IMR-90 (cell line): Measurements from ENCODE around the gene NARS2. TPM values are rescaled to one million over a fixed set of nuclear protein-coding genes. Genes with fewer than 3 reads are reported as not detected.

Experiments used
- ATAC-seq: fragments of 200-7000 bp; cut with Tn5 transposase; 2 replicates; pipeline ENCODE4 v1.9.1; 2020; ENCODE audit warnings: low read depth, mild to moderate bottlenecking, moderate library complexity
- BruUV-seq: library from RNA; stranded (reverse); fragments of 400-500 nt; replicated peaks from 2 replicates; lab custom pipeline; 2021; lab: Mats Ljungman, UMichigan
- CTCF ChIA-PET: fragments of 300-600 bp; formaldehyde crosslinking; extraction: SDS; loops from one replicate; lab custom pipeline; 2021; ENCODE audit warnings: antibody characterized with exemption; lab: Yijun Ruan, JAX
- POLR2A ChIA-PET: fragments of 300-600 bp; sonication (Branson Sonifier 250); formaldehyde crosslinking; loops from one replicate; lab custom pipeline; 2022; ENCODE audit warnings: antibody characterized with exemption; ENCODE audit not compliant: unreplicated experiment; lab: Charles Lee
- DNase-seq: peaks from one replicate; pipeline ENCODE4 v3.0.0; 2013
- H2AFZ ChIP-seq: replicated peaks from 2 replicates; pipeline ENCODE3; 2013; ENCODE audit warnings: low read length, mild to moderate bottlenecking; ENCODE audit not compliant: poor library complexity
- H2AK5ac ChIP-seq: 2 replicates; pipeline ENCODE4 v1.6.1; 2013; ENCODE audit warnings: low read depth, low read length, inconsistent platforms
- H2AK9ac ChIP-seq: replicated peaks from 2 replicates; pipeline ENCODE3; 2013; ENCODE audit warnings: mild to moderate bottlenecking, low read depth, low read length, moderate library complexity; ENCODE audit not compliant: poor library complexity
- H2BK120ac ChIP-seq: 2 replicates; pipeline ENCODE4 v1.6.1; 2013; ENCODE audit warnings: low read depth, low read length, inconsistent platforms
- H2BK15ac ChIP-seq: 3 replicates; pipeline ENCODE4 v1.6.1; 2013; ENCODE audit warnings: low read depth, low read length, inconsistent platforms
- H2BK20ac ChIP-seq: 2 replicates; pipeline ENCODE4 v1.6.1; 2013; ENCODE audit warnings: low read depth, mild to moderate bottlenecking, inconsistent platforms, low read length, moderate library complexity
- H2BK5ac ChIP-seq: 2 replicates; pipeline ENCODE4 v1.6.1; 2013; ENCODE audit warnings: mild to moderate bottlenecking, low read depth, low read length, inconsistent platforms; ENCODE audit not compliant: poor library complexity, severe bottlenecking
- H3K14ac ChIP-seq: replicated peaks from 2 replicates; pipeline ENCODE4 v1.6.1; 2013; ENCODE audit warnings: low read depth, low read length, inconsistent platforms
- H3K18ac ChIP-seq: 2 replicates; pipeline ENCODE4 v1.6.1; 2013; ENCODE audit warnings: low read depth, low read length, control low read depth
- H3K23ac ChIP-seq: 2 replicates; pipeline ENCODE4 v1.6.1; 2013; ENCODE audit warnings: low read depth, low read length, inconsistent platforms
- H3K27ac ChIP-seq: 2 replicates; pipeline ENCODE4 v1.5.1; 2013; ENCODE audit warnings: mild to moderate bottlenecking, control low read depth, low read length; ENCODE audit not compliant: insufficient read depth
- H3K27me3 ChIP-seq: 2 replicates; pipeline ENCODE4 v1.6.1; 2013; ENCODE audit warnings: low read length; ENCODE audit not compliant: control insufficient read depth, insufficient read depth
- H3K36me3 ChIP-seq: 2 replicates; pipeline ENCODE4 v1.6.1; 2013; ENCODE audit warnings: low read length, mixed read lengths; ENCODE audit not compliant: control insufficient read depth, insufficient read depth
- H3K4ac ChIP-seq: 2 replicates; pipeline ENCODE4 v1.6.1; 2013; ENCODE audit warnings: low read depth, low read length, inconsistent platforms
- H3K4me1 ChIP-seq: 2 replicates; pipeline ENCODE4 v1.6.1; 2013; ENCODE audit warnings: low read length, mixed read lengths; ENCODE audit not compliant: control insufficient read depth, insufficient read depth
- H3K4me2 ChIP-seq: 2 replicates; pipeline ENCODE4 v1.6.1; 2013; ENCODE audit warnings: low read depth, mild to moderate bottlenecking, control low read depth, low read length, moderate library complexity
- H3K4me3 ChIP-seq: 2 replicates; pipeline ENCODE4 v1.5.1; 2013; ENCODE audit warnings: low read depth, mild to moderate bottlenecking, control low read depth, low read length, moderate library complexity; ENCODE audit not compliant: insufficient read depth
- H3K56ac ChIP-seq: 2 replicates; pipeline ENCODE4 v1.6.1; 2013; ENCODE audit warnings: low read length, inconsistent platforms; ENCODE audit not compliant: insufficient read depth; ENCODE audit errors: extremely low read depth
- H3K79me1 ChIP-seq, 2 experiments: 2 replicates each; pipeline ENCODE4 v1.6.1; 2013; ENCODE audit warnings: low read length in 2 of 2, inconsistent platforms in 1 of 2, low read depth in 1 of 2
- H3K9ac ChIP-seq: 2 replicates; pipeline ENCODE4 v1.6.1; 2013; ENCODE audit warnings: low read depth, low read length, control low read depth
- H3K9me1 ChIP-seq: 2 replicates; pipeline ENCODE4 v1.6.1; 2013; ENCODE audit warnings: low read length, inconsistent platforms; ENCODE audit not compliant: insufficient read depth
- H3K9me3 ChIP-seq: 2 replicates; pipeline ENCODE4 v1.6.1; 2013; ENCODE audit warnings: low read length; ENCODE audit not compliant: control insufficient read depth, insufficient read depth
- H4K20me1 ChIP-seq: 2 replicates; pipeline ENCODE4 v1.6.1; 2013; ENCODE audit warnings: low read length, inconsistent platforms; ENCODE audit not compliant: insufficient read depth
- H4K5ac ChIP-seq: 2 replicates; pipeline ENCODE4 v1.6.1; 2013; ENCODE audit warnings: mild to moderate bottlenecking, low read depth, low read length, control low read depth
- H4K8ac ChIP-seq, 2 experiments: 2 replicates each; pipeline ENCODE4 v1.6.1; 2013; ENCODE audit warnings: low read depth in 2 of 2, low read length in 2 of 2, control low read depth in 1 of 2, inconsistent platforms in 1 of 2
- H4K91ac ChIP-seq: 2 replicates; pipeline ENCODE4 v1.6.1; 2013; ENCODE audit warnings: low read depth, low read length, inconsistent platforms; ENCODE audit not compliant: insufficient read depth
- BHLHE40 ChIP-seq: fragments of 150-350 bp; IDR thresholded peaks from 2 replicates; pipeline ENCODE4 v1.6.1; 2016; ENCODE audit warnings: mild to moderate bottlenecking, low read depth, low read length
- CEBPB ChIP-seq: IDR thresholded peaks from 2 replicates; pipeline ENCODE4 v1.6.1; 2012; ENCODE audit warnings: low read depth, low read length, improper control_type of control experiment
- CTCF ChIP-seq: conservative IDR thresholded peaks from 2 replicates; pipeline ENCODE4 v1.5.1; 2012; ENCODE audit warnings: mild to moderate bottlenecking, low read depth, low read length, improper control_type of control experiment
- MXI1 ChIP-seq: IDR thresholded peaks from 2 replicates; pipeline ENCODE4 v1.6.1; 2012; ENCODE audit warnings: low read depth, mild to moderate bottlenecking, low read length, moderate library complexity, borderline replicate concordance
- RCOR1 ChIP-seq: IDR thresholded peaks from 2 replicates; pipeline ENCODE4 v1.6.1; 2012; ENCODE audit warnings: mild to moderate bottlenecking, low read length, improper control_type of control experiment; ENCODE audit not compliant: insufficient replicate concordance
- WGBS, 2 experiments: methylation state at CpG; one replicate each; pipeline versions ENCODE4 v1.1.5 to v1.1.7; 2013; ENCODE audit warnings: missing lambda C conversion rate in 2 of 2; ENCODE audit not compliant: insufficient read length in 1 of 2; ENCODE audit errors: extremely low coverage in 2 of 2; 5-methylcytosine and 5-hydroxymethylcytosine counted together
- dilution Hi-C: fragments of 300-500 bp; cut with HindIII; formaldehyde crosslinking; loops from one replicate; pipeline ENCODE4 v1.14.3; 2018; ENCODE audit warnings: low sequenced_read_pairs; ENCODE audit not compliant: unreplicated experiment
- in situ Hi-C: fragments of 300-500 bp; cut with MboI; formaldehyde crosslinking; loops from 3 replicates; pipeline ENCODE4 v1.14.3; 2019; ENCODE audit warnings: low sequenced_read_pairs, inconsistent platforms, mixed read lengths
- intact Hi-C: fragments of 100-400 bp; cut with micrococcal nuclease; formaldehyde crosslinking; loops from 2 replicates; pipeline ENCODE4 v1.10.0; 2022
- polyA plus RNA-seq, 3 experiments: library from polyadenylated mRNA; depleted of rRNA; stranded (reverse); fragments of >200 nt; gene quantifications; 2 replicates each; pipeline ENCODE4 v1.2.3, GENCODE V29; 2012; ENCODE audit warnings: low replicate concordance in 1 of 3
- total RNA-seq: library from RNA; depleted of rRNA; stranded (reverse); fragments of >200 nt; gene quantifications from 2 replicates; pipeline ENCODE4 v1.2.3, GENCODE V29; 2012

The NARS2 gene
- total and polyA plus RNA-seq, 2 of the 4 experiments (the other 2 are of a cell fraction): 8.0 to 15.8 TPM

- no peak overlapping the region for H3K4me3 ChIP-seq
- 0 out of 2 replicates have a peak, but pooled peaks cover 4% of the 10 kb centered on the region for H3K9me1 ChIP-seq
- TF ChIP-seq BHLHE40: no peak
- no peak for TF ChIP-seq RCOR1
- TF ChIP-seq CEBPB: no peak
- TF ChIP-seq MXI1: no peak
- no peak for TF ChIP-seq CTCF
- WGBS, 2 experiments: no CpG with 5 or more reads among the region's 3 CpGs
- H3K4me2 ChIP-seq: peak overlapping the region; percentile 53
- dilution Hi-C loops (no loop called here), intact Hi-C loops (no loop called here), in situ Hi-C loops (no loop called here)
- no peak overlapping the region for H2AK5ac ChIP-seq
- H2BK5ac ChIP-seq: no peak overlapping the region
- H3K23ac ChIP-seq: peak overlapping the region; percentile 37; the same call in 1 of the 2 replicates
- no peak for ATAC-seq
- no peak overlapping the region for H2AFZ ChIP-seq
- no peaks in the 10 kb centered on the region for H3K4me1 ChIP-seq
- CTCF ChIA-PET: interaction anchor here (1.7 kb wide), 1 partner anchor 9 kb away, joined by 7 read pairs; no protein-coding TSS in a partner anchor
- H3K9ac ChIP-seq: no peak overlapping the region
- no peak overlapping the region for H3K56ac ChIP-seq
- no peak for DNase-seq
- H3K36me3 ChIP-seq: peaks cover 4% of the 10 kb centered on the region
- H4K8ac ChIP-seq: no peak overlapping the region
- no peak overlapping the region for H3K14ac ChIP-seq
- POLR2A ChIA-PET: no interaction called here
- no peak overlapping the region for H4K5ac ChIP-seq
- no peak overlapping the region for H2AK9ac ChIP-seq
- H2BK120ac ChIP-seq: no peak overlapping the region
- no peaks in the 10 kb centered on the region for H3K9me3 ChIP-seq
- H3K79me1 ChIP-seq: peaks cover 14 to 24% of the 10 kb centered on the region in 2 experiments
- no peak overlapping the region for H2BK15ac ChIP-seq
- H3K18ac ChIP-seq: no peak overlapping the region
- no peaks in the 10 kb centered on the region for H4K20me1 ChIP-seq
- H3K4ac ChIP-seq: no peak overlapping the region
- BruUV-seq: no TSS peak
- H2BK20ac ChIP-seq: no peak overlapping the region
- H4K91ac ChIP-seq: no peak overlapping the region
- no peak overlapping the region for H3K27ac ChIP-seq
- no peaks in the 10 kb centered on the region for H3K27me3 ChIP-seq
Observed at GRCh38 chr11:78573271-78573670, 1.4 kb downstream of the NARS2 start.
